SK-N-SH treated with all-trans-retinoic acid at 6 μM for 48 hours (cell line): ENCODE results near the gene KRTAP1-4.

ENCODE experiments used
- ATAC-seq: fragments of 200-7000 bp; cut with Tn5 transposase; 3 replicates; pipeline ENCODE4 v1.9.1; 2020; ENCODE audit warnings: mild to moderate bottlenecking, moderate library complexity
- BACH2 ChIP-seq: fragments of 250-450 bp; sonication (Bioruptor Pico); IDR thresholded peaks from 2 replicates; pipeline ENCODE4 v1.9.0; 2021; ENCODE audit warnings: mild to moderate bottlenecking, borderline replicate concordance
- OSR1 ChIP-seq: fragments of 250-450 bp; sonication (Bioruptor Pico); IDR thresholded peaks from 2 replicates; pipeline ENCODE4 v1.8.0; 2022; ENCODE audit warnings: moderate library complexity, mild to moderate bottlenecking, inconsistent platforms
- TSHZ2 ChIP-seq: fragments of 250-450 bp; sonication (Bioruptor Pico); IDR thresholded peaks from 2 replicates; pipeline ENCODE4 v1.5.0; 2020; ENCODE audit warnings: mild to moderate bottlenecking, moderate library complexity
- TF ChIP-seq, protein P1 (sequence below): fragments of 250-450 bp; sonication (Bioruptor Pico); IDR thresholded peaks from 2 replicates; pipeline ENCODE4 v1.8.0; 2020; ENCODE audit warnings: mild to moderate bottlenecking, moderate library complexity, borderline replicate concordance
- TF ChIP-seq, protein P2 (sequence below): fragments of 250-450 bp; sonication (Bioruptor Pico); IDR thresholded peaks from 2 replicates; pipeline ENCODE4 v1.8.0; 2021; ENCODE audit warnings: low read depth, mild to moderate bottlenecking, moderate library complexity, borderline replicate concordance

Gene KRTAP1-4

DNA sequence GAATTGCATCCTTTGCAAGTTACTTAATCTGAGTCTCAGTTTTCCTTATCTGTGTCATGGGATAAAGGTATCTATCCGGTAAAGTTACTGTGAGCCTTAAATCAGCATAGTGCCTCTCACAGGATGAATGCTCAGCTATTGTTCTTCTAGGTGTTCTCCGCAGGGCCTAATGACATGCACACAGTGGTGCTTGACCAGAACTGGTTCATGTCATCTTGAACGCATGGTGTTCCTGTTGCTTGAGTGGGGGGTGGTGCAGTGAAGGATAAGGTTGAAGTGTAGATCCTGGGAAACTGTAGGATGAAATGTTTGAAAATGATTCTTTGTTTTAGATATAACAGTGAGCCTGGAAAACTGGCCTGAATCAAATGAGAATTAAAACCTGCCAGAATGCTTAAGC is 49.9 kb downstream of the KRTAP1-4 start:
- TF ChIP-seq, protein P1, sequence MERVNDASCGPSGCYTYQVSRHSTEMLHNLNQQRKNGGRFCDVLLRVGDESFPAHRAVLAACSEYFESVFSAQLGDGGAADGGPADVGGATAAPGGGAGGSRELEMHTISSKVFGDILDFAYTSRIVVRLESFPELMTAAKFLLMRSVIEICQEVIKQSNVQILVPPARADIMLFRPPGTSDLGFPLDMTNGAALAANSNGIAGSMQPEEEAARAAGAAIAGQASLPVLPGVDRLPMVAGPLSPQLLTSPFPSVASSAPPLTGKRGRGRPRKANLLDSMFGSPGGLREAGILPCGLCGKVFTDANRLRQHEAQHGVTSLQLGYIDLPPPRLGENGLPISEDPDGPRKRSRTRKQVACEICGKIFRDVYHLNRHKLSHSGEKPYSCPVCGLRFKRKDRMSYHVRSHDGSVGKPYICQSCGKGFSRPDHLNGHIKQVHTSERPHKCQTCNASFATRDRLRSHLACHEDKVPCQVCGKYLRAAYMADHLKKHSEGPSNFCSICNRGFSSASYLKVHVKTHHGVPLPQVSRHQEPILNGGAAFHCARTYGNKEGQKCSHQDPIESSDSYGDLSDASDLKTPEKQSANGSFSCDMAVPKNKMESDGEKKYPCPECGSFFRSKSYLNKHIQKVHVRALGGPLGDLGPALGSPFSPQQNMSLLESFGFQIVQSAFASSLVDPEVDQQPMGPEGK (CRISPR knock-in tag) = no peak
- no peak for TF ChIP-seq BACH2 (CRISPR knock-in tag)
- TF ChIP-seq, protein P2, sequence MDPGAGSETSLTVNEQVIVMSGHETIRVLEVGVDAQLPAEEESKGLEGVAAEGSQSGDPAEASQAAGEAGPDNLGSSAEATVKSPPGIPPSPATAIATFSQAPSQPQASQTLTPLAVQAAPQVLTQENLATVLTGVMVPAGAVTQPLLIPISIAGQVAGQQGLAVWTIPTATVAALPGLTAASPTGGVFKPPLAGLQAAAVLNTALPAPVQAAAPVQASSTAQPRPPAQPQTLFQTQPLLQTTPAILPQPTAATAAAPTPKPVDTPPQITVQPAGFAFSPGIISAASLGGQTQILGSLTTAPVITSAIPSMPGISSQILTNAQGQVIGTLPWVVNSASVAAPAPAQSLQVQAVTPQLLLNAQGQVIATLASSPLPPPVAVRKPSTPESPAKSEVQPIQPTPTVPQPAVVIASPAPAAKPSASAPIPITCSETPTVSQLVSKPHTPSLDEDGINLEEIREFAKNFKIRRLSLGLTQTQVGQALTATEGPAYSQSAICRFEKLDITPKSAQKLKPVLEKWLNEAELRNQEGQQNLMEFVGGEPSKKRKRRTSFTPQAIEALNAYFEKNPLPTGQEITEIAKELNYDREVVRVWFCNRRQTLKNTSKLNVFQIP (CRISPR knock-in tag) = no peak
- no peak for TF ChIP-seq TSHZ2 (CRISPR knock-in tag)
- TF ChIP-seq OSR1 (CRISPR knock-in tag) = no peak
- ATAC-seq = no peak
